PC-9 (cell line): ENCODE measurements around the gene LIN7A. TPM values are rescaled to one million over a fixed set of nuclear protein-coding genes. Genes with fewer than 3 reads are reported as not detected.

Experiments
- BruUV-seq: library from RNA; stranded (reverse); fragments of 400-500 nt; replicated peaks from 2 replicates; lab custom pipeline; 2021; lab: Mats Ljungman, UMichigan
- CTCF ChIA-PET: fragments of 300-600 bp; sonication (Branson Sonifier 250); formaldehyde crosslinking; loops from one replicate; lab custom pipeline; 2022; ENCODE audit warnings: antibody characterized with exemption; lab: Charles Lee
- POLR2A ChIA-PET: fragments of 300-600 bp; sonication (Branson Sonifier 250); formaldehyde crosslinking; loops from one replicate; lab custom pipeline; 2022; ENCODE audit warnings: antibody characterized with exemption; ENCODE audit not compliant: unreplicated experiment; lab: Charles Lee
- DNase-seq, 2 experiments: peaks; one replicate each; pipeline versions ENCODE4 v3.0.0 to v3.0.0-alpha.2; 2015 to 2022; ENCODE audit warnings: mixed read lengths in 1 of 2
- H2AFZ ChIP-seq: fragments of 200-600 bp; sonication (generic); 2 replicates; pipeline ENCODE4 v1.8.1; 2017; ENCODE audit warnings: antibody characterized with exemption
- H3F3A ChIP-seq: fragments of 200-600 bp; sonication (generic); 2 replicates; pipeline ENCODE4 v1.8.1; 2017; ENCODE audit warnings: antibody characterized with exemption, mild to moderate bottlenecking, low read depth; ENCODE audit not compliant: insufficient read depth
- H3K27ac ChIP-seq: fragments of 200-600 bp; sonication (generic); 2 replicates; pipeline ENCODE4 v1.6.1; 2016; ENCODE audit warnings: mixed run types
- H3K27me3 ChIP-seq: fragments of 200-600 bp; sonication (generic); 2 replicates; pipeline ENCODE4 v1.6.1; 2016; ENCODE audit warnings: low read depth, mixed run types; ENCODE audit not compliant: insufficient read depth
- H3K36me3 ChIP-seq: fragments of 200-600 bp; sonication (generic); 2 replicates; pipeline ENCODE4 v1.6.1; 2016; ENCODE audit warnings: low read depth, mixed run types
- H3K4me1 ChIP-seq: fragments of 200-600 bp; sonication (generic); replicated peaks from 2 replicates; pipeline ENCODE4 v1.6.1; 2016; ENCODE audit warnings: mixed run types; ENCODE audit not compliant: insufficient read depth
- H3K4me2 ChIP-seq: fragments of 200-600 bp; sonication (generic); 2 replicates; pipeline ENCODE4 v1.6.1; 2017; ENCODE audit warnings: mixed run types
- H3K4me3 ChIP-seq: fragments of 200-600 bp; sonication (generic); 2 replicates; pipeline ENCODE4 v1.6.1; 2016; ENCODE audit warnings: mixed run types
- H3K79me2 ChIP-seq: fragments of 200-600 bp; sonication (generic); 2 replicates; pipeline ENCODE4 v1.6.1; 2017; ENCODE audit warnings: low read depth, mixed run types
- H3K9me2 ChIP-seq: fragments of 200-600 bp; sonication (generic); 2 replicates; pipeline ENCODE4 v1.8.1; 2017; ENCODE audit warnings: mild to moderate bottlenecking; ENCODE audit not compliant: insufficient read depth
- H3K9me3 ChIP-seq: fragments of 200-600 bp; sonication (generic); 2 replicates; pipeline ENCODE4 v1.8.1; 2016; ENCODE audit warnings: low read depth; ENCODE audit not compliant: insufficient read depth
- H4K20me1 ChIP-seq: fragments of 200-600 bp; sonication (generic); 2 replicates; pipeline ENCODE4 v1.8.1; 2017; ENCODE audit not compliant: insufficient read depth
- CTCF ChIP-seq: fragments of 200-600 bp; sonication (generic); conservative IDR thresholded peaks from 2 replicates; pipeline ENCODE4 v1.6.1; 2017; ENCODE audit warnings: mixed run types, antibody characterized with exemption, mild to moderate bottlenecking, moderate library complexity
- EZH2 ChIP-seq: fragments of 200-600 bp; sonication (generic); IDR thresholded peaks from 2 replicates; pipeline ENCODE4 v1.8.0; 2017; ENCODE audit warnings: antibody characterized with exemption, low read depth
- intact Hi-C: fragments of 100-400 bp; cut with micrococcal nuclease; formaldehyde crosslinking; loops from one replicate; pipeline ENCODE4 v1.10.0; 2022; ENCODE audit not compliant: unreplicated experiment
- total RNA-seq: library from RNA; stranded (reverse); gene quantifications from 2 replicates; pipeline ENCODE4 v1.2.3, GENCODE V29; 2021

LIN7A gene
- total RNA-seq, 1 experiment from 2014 or later = not detected

- H2AFZ ChIP-seq = 0 out of 2 replicates have a peak overlapping the region, but pooled peaks have one; percentile 54
- H4K20me1 ChIP-seq = no peaks in the 10 kb centered on the region
- ChIA-PET POLR2A (no interaction called here), CTCF (no interaction called here)
- H3K27me3 ChIP-seq = no peaks in the 10 kb centered on the region
- DNase-seq = no peak
- no peaks in the 10 kb centered on the region for H3K9me3 ChIP-seq
- no peaks in the 10 kb centered on the region for H3K79me2 ChIP-seq
- H3K27ac ChIP-seq = no peak overlapping the region
- no peak overlapping the region for H3K4me2 ChIP-seq
- intact Hi-C loops = no loop called here
- no peak overlapping the region for H3K4me3 ChIP-seq
- H3F3A ChIP-seq = no peaks in the 10 kb centered on the region
- no peaks in the 10 kb centered on the region; the same call in 1 of the 2 replicates for H3K4me1 ChIP-seq
- BruUV-seq = no TSS peak
- TF ChIP-seq EZH2 = no peak
- no peak for TF ChIP-seq CTCF
- 0 out of 2 replicates have a peak, but pooled peaks cover 4% of the 10 kb centered on the region for H3K9me2 ChIP-seq
- no peaks in the 10 kb centered on the region for H3K36me3 ChIP-seq
These were observed 88.4 kb downstream of the LIN7A start for GRCh38 chr12:80849337-80849736.

DNA sequence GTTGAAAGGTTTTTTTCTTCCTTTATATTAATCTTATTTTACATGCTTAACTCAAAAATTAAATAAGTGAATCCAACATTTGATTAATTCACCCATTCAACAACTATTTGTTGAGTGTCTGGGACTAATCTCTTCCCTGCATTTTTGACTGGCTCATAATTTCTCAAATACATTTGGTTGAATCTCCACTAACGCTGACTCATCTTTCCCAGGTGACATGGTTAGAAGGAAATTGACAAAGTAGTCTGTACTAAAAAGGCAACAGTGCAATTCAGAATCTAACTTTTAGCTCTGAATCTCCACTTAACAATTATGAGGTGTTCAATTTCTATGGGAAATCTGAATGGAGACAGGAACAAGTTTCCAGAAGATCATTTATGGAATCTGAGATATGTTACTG is 88.9 kb downstream of the LIN7A start:
- TF ChIP-seq EZH2 = no peak
- TF ChIP-seq CTCF = no peak
- Histone ChIP-seq H3K36me3 (no peaks in the 10 kb centered on the region), H3K9me2 (0 out of 2 replicates have a peak, but pooled peaks cover 4% of the 10 kb centered on the region), H3K4me1 (no peaks in the 10 kb centered on the region; the same call in 1 of the 2 replicates), H3K27me3 (no peaks in the 10 kb centered on the region), H4K20me1 (no peaks in the 10 kb centered on the region), H3K27ac (no peak overlapping the region), H3F3A (no peaks in the 10 kb centered on the region), H3K4me3 (no peak overlapping the region), H3K79me2 (no peaks in the 10 kb centered on the region), H3K9me3 (no peaks in the 10 kb centered on the region), H3K4me2 (no peak overlapping the region), H2AFZ (peak overlapping the region; percentile 54; the same call in 1 of the 2 replicates)
- ChIA-PET CTCF (no interaction called here), POLR2A (no interaction called here)
- no TSS peak for BruUV-seq
- no peak for DNase-seq
- intact Hi-C loops = no loop called here

GRCh38 chr12:80847575-80847974 is 90.2 kb downstream of the LIN7A start:
- BruUV-seq = no TSS peak
- Histone ChIP-seq H3K36me3 (no peaks in the 10 kb centered on the region), H3K27me3 (no peaks in the 10 kb centered on the region), H4K20me1 (no peaks in the 10 kb centered on the region), H3K4me3 (no peak overlapping the region), H3K27ac (no peak overlapping the region), H3K79me2 (no peaks in the 10 kb centered on the region), H2AFZ (no peak overlapping the region), H3K4me2 (no peak overlapping the region), H3K4me1 (no peaks in the 10 kb centered on the region; the same call in 1 of the 2 replicates), H3K9me2 (0 out of 2 replicates have a peak, but pooled peaks cover 4% of the 10 kb centered on the region), H3K9me3 (no peaks in the 10 kb centered on the region), H3F3A (no peaks in the 10 kb centered on the region)
- TF ChIP-seq CTCF (no peak), EZH2 (no peak)
- CTCF ChIA-PET = no interaction called here
- intact Hi-C loops = no loop called here
- no peak for DNase-seq
- POLR2A ChIA-PET = no interaction called here
